Fibroblast of lung (primary cell): ENCODE measurements around the gene ASXL2. TPM values are rescaled to one million over a fixed set of nuclear protein-coding genes. Genes with fewer than 3 reads are reported as not detected.

Source experiments
- DNase-seq, 2 donors: peaks; one replicate each; pipeline versions ENCODE4 v3.0.0 to v3.0.0-alpha.2; 2010; ENCODE audit warnings: low read depth in 2 of 2
- H2AFZ ChIP-seq: 2 replicates; pipeline ENCODE4 v1.5.1; 2012; ENCODE audit warnings: low read length, control low read depth, inconsistent platforms
- H3K27ac ChIP-seq: 2 replicates; pipeline ENCODE4 v1.5.1; 2011; ENCODE audit warnings: low read length, control low read depth; ENCODE audit not compliant: insufficient read depth
- H3K27me3 ChIP-seq: 2 replicates; pipeline ENCODE4 v1.5.1; 2011; ENCODE audit warnings: mild to moderate bottlenecking, low read length; ENCODE audit not compliant: control insufficient read depth, insufficient read depth
- H3K36me3 ChIP-seq: 2 replicates; pipeline ENCODE4 v1.5.1; 2011; ENCODE audit warnings: low read length; ENCODE audit not compliant: control insufficient read depth, insufficient read depth
- H3K4me1 ChIP-seq: 2 replicates; pipeline ENCODE4 v1.5.1; 2011; ENCODE audit warnings: low read length; ENCODE audit not compliant: control insufficient read depth, insufficient read depth; ENCODE audit errors: extremely low read depth
- H3K4me2 ChIP-seq: 2 replicates; pipeline ENCODE4 v1.5.1; 2011; ENCODE audit warnings: low read length, control low read depth; ENCODE audit not compliant: insufficient read depth; ENCODE audit errors: extremely low read depth
- H3K4me3 ChIP-seq, 4 experiments: fragments of 200-600 bp in 1 of 4; sonication (generic) in 1 of 4; replicated peaks in 1 of 4; 2 replicates each; pipeline ENCODE4 v1.5.1; 2011 to 2016; ENCODE audit warnings: low read length in 4 of 4, low read depth in 3 of 4, mild to moderate bottlenecking in 3 of 4, control low read depth in 2 of 4, inconsistent platforms in 1 of 4, mixed read lengths in 1 of 4; ENCODE audit not compliant: insufficient read depth in 1 of 4; ENCODE audit errors: control extremely low read depth in 1 of 4
- H3K79me2 ChIP-seq: 2 replicates; pipeline ENCODE4 v1.5.1; 2012; ENCODE audit warnings: mild to moderate bottlenecking, low read length, inconsistent platforms; ENCODE audit not compliant: control insufficient read depth, insufficient read depth
- H3K9ac ChIP-seq: 2 replicates; pipeline ENCODE4 v1.5.1; 2011; ENCODE audit warnings: mild to moderate bottlenecking, low read length, control low read depth; ENCODE audit not compliant: insufficient read depth
- H3K9me3 ChIP-seq: 2 replicates; pipeline ENCODE4 v1.5.1; 2012; ENCODE audit warnings: low read depth, low read length; ENCODE audit not compliant: control insufficient read depth, insufficient read depth
- H4K20me1 ChIP-seq: 2 replicates; pipeline ENCODE4 v1.5.1; 2011; ENCODE audit warnings: low read length; ENCODE audit not compliant: control insufficient read depth, insufficient read depth; ENCODE audit errors: extremely low read depth
- CTCF ChIP-seq, 2 donors: IDR thresholded peaks in 1 of 2; conservative IDR thresholded peaks in 1 of 2; 1 replicate in 1 of 2; 2 replicates in 1 of 2; pipeline ENCODE4 v1.5.1; 2011 to 2012; ENCODE audit warnings: low read length in 2 of 2, control low read depth in 1 of 2, inconsistent platforms in 1 of 2, low read depth in 1 of 2, mild to moderate bottlenecking in 1 of 2
- EZH2 ChIP-seq: IDR thresholded peaks from 2 replicates; pipeline ENCODE4 v1.5.1; 2012; ENCODE audit warnings: low read length, control low read depth, mild to moderate bottlenecking; ENCODE audit errors: missing control alignments
- polyA plus RNA-seq, 2 donors: library from polyadenylated mRNA; depleted of rRNA in 1 of 2; stranded (reverse) in 1 of 2; unstranded in 1 of 2; fragments of >200 nt; gene quantifications; 2 replicates each; pipeline ENCODE4 v1.2.1, GENCODE V29; 2011 to 2012; ENCODE audit warnings: missing spikeins in 1 of 2
- total RNA-seq: library from RNA; depleted of rRNA; stranded (reverse); fragments of >200 nt; gene quantifications from 2 replicates; pipeline ENCODE4 v1.2.1, GENCODE V29; 2014

The ASXL2 gene
- total and polyA plus RNA-seq, 2 donors (not counting 1 experiment from before 2014, with no cell fraction given), result 5.9 to 16.6 TPM

GRCh38 chr2:25685741-25686140 is 192.5 kb downstream of the ASXL2 start:
- no peak overlapping the region for H3K4me2 ChIP-seq
- no peak for TF ChIP-seq EZH2
- no peak for TF ChIP-seq CTCF (conservative IDR thresholded peaks at IDR 0.05 in 1 of 2, IDR thresholded peaks at IDR 0.05 in 1 of 2; ENCODE audit: low read depth in 1 of 2, low read length in 2 of 2)
- DNase-seq, result no peak
- no peaks in the 10 kb centered on the region for H3K79me2 ChIP-seq
- H4K20me1 ChIP-seq, result no peaks in the 10 kb centered on the region
- no peaks in the 10 kb centered on the region for H3K36me3 ChIP-seq
- H3K4me1 ChIP-seq, result no peaks in the 10 kb centered on the region
- no peak overlapping the region for H3K27ac ChIP-seq
- H3K4me3 ChIP-seq, result no peak overlapping the region
- no peak overlapping the region for H2AFZ ChIP-seq
- H3K9me3 ChIP-seq, result no peaks in the 10 kb centered on the region
- no peak overlapping the region for H3K9ac ChIP-seq
- H3K27me3 ChIP-seq, result no peaks in the 10 kb centered on the region

GRCh38 chr2:25684577-25685473 is 193.5 kb downstream of the ASXL2 start:
- Histone ChIP-seq H2AFZ (no peak overlapping the region), H3K27me3 (no peaks in the 10 kb centered on the region), H3K27ac (no peak overlapping the region), H3K4me3 (no peak overlapping the region), H3K79me2 (no peaks in the 10 kb centered on the region), H3K9ac (no peak overlapping the region), H3K36me3 (no peaks in the 10 kb centered on the region), H3K9me3 (no peaks in the 10 kb centered on the region), H3K4me2 (no peak overlapping the region), H3K4me1 (no peaks in the 10 kb centered on the region), H4K20me1 (no peaks in the 10 kb centered on the region)
- DNase-seq, result no peak
- TF ChIP-seq EZH2 (no peak), CTCF (conservative IDR thresholded peaks at IDR 0.05 in 1 of 2, IDR thresholded peaks at IDR 0.05 in 1 of 2; ENCODE audit: low read depth in 1 of 2, low read length in 2 of 2) (no peak)

Other genes starting within 250 kb of the ASXL2 start
- gene DTNB, start 204.9 kb downstream of the ASXL2 start, total RNA-seq, result 4.1 and 5.4 TPM in 2 replicates
- 5.1 and 6.5 TPM in 2 replicates for gene DTNB, start 204.9 kb downstream of the ASXL2 start, polyA plus RNA-seq
- 9.0 and 13.0 TPM in 2 replicates for gene KIF3C, start 104.0 kb upstream of the ASXL2 start, total RNA-seq
- gene KIF3C, start 104.0 kb upstream of the ASXL2 start, polyA plus RNA-seq, result 8.3 and 9.7 TPM in 2 replicates
- 94.1 and 105 TPM in 2 replicates for gene RAB10, start 155.6 kb upstream of the ASXL2 start, total RNA-seq
- 253 and 255 TPM in 2 replicates for gene RAB10, start 155.6 kb upstream of the ASXL2 start, polyA plus RNA-seq